AG04449 (cell line): Measurements from ENCODE around the gene RMND1.

Source experiments
- CTCF ChIA-PET: fragments of 350-600 bp; formaldehyde crosslinking; extraction: SDS; loops from one replicate; lab custom pipeline; 2021; ENCODE audit warnings: antibody characterized with exemption; lab: Yijun Ruan, JAX
- POLR2A ChIA-PET: fragments of 400-600, 350-600 bp; formaldehyde crosslinking; extraction: SDS; loops from one replicate; lab custom pipeline; 2020; ENCODE audit warnings: antibody characterized with exemption, inconsistent platforms; lab: Yijun Ruan, JAX
- DNase-seq: peaks from one replicate; pipeline ENCODE4 v3.0.0-alpha.2; 2010; ENCODE audit warnings: low read depth, low spot score
- H3K4me3 ChIP-seq: 2 replicates; pipeline ENCODE4 v1.5.1; 2011; ENCODE audit warnings: low read depth, mild to moderate bottlenecking, control low read depth, low read length
- CTCF ChIP-seq: IDR thresholded peaks from one replicate; pipeline ENCODE4 v1.5.1; 2011; ENCODE audit warnings: mild to moderate bottlenecking, moderate library complexity, low read length, control low read depth, inconsistent platforms; ENCODE audit not compliant: insufficient read depth; ENCODE audit errors: missing control alignments

Gene RMND1

GRCh38 chr6:151482290-151482689, 30.4 kb upstream of the RMND1 start:
- H3K4me3 ChIP-seq = no peak overlapping the region
- peak; percentile 34 for DNase-seq
- TF ChIP-seq CTCF = no peak
- ChIA-PET CTCF (interaction anchor here (0.8 to 1.5 kb wide), 4 partner anchors 9 to 76 kb away, joined by 3 to 7 read pairs (median 5); no protein-coding TSS in a partner anchor), POLR2A (no interaction called here)

GRCh38 chr6:151481786-151482185, 29.9 kb upstream of the RMND1 start:
- POLR2A ChIA-PET = no interaction called here
- no peak overlapping the region for H3K4me3 ChIP-seq
- DNase-seq = no peak
- CTCF ChIA-PET = interaction anchor here (0.8 to 1.5 kb wide), 4 partner anchors 8 to 76 kb away, joined by 3 to 7 read pairs (median 5); no protein-coding TSS in a partner anchor
- TF ChIP-seq CTCF = no peak

- ChIA-PET CTCF (interaction anchor here (0.6 to 5.6 kb wide), 6 partner anchors 10 to 53 kb away, joined by 3 to 67 read pairs (median 3); no protein-coding TSS in a partner anchor), POLR2A (no interaction called here)
- TF ChIP-seq CTCF = no peak
- no peak overlapping the region for H3K4me3 ChIP-seq
- no peak for DNase-seq
Measured at GRCh38 chr6:151478670-151479069, 26.7 kb upstream of the RMND1 start.

- TF ChIP-seq CTCF = no peak
- no peak for DNase-seq
- POLR2A ChIA-PET = no interaction called here
- CTCF ChIA-PET = interaction anchor here (1.2 to 5.6 kb wide), 4 partner anchors 14 to 72 kb away, joined by 3 to 67 read pairs (median 4); no protein-coding TSS in a partner anchor
- no peak overlapping the region for H3K4me3 ChIP-seq
Measured at GRCh38 chr6:151477726-151478125, 25.8 kb upstream of the RMND1 start.

- ChIA-PET CTCF (interaction anchor here (0.5 to 5.6 kb wide), 21 partner anchors 8 to 71 kb away, joined by 3 to 67 read pairs (median 3); partner anchors contain the start of gene RMND1), POLR2A (interaction anchor here (0.6 kb wide), 1 partner anchor 30 kb away, joined by 4 read pairs; no protein-coding TSS in a partner anchor)
- peak; percentile 45 for TF ChIP-seq CTCF
- no peak for DNase-seq
- H3K4me3 ChIP-seq = no peak overlapping the region; the same call in 1 of the 2 replicates
Measured at GRCh38 chr6:151475653-151476523, 24.0 kb upstream of the RMND1 start.

GRCh38 chr6:151464702-151465101, 12.8 kb upstream of the RMND1 start:
- ChIA-PET POLR2A (no interaction called here), CTCF (interaction anchor here (1.0 to 2.3 kb wide), 3 partner anchors 11 to 14 kb away, joined by 3 to 9 read pairs (median 5); no protein-coding TSS in a partner anchor)
- no peak for DNase-seq
- H3K4me3 ChIP-seq = no peak overlapping the region
- no peak for TF ChIP-seq CTCF
